GM21526 (cell line): ENCODE results near the gene ENC1.

ENCODE experiments used
- ATAC-seq: cut with Tn5 transposase; IDR thresholded peaks from one replicate; pipeline ENCODE4 v1.9.1; 2021; ENCODE audit warnings: moderate library complexity; ENCODE audit not compliant: unreplicated experiment, low FRiP score

The ENC1 gene

DNA sequence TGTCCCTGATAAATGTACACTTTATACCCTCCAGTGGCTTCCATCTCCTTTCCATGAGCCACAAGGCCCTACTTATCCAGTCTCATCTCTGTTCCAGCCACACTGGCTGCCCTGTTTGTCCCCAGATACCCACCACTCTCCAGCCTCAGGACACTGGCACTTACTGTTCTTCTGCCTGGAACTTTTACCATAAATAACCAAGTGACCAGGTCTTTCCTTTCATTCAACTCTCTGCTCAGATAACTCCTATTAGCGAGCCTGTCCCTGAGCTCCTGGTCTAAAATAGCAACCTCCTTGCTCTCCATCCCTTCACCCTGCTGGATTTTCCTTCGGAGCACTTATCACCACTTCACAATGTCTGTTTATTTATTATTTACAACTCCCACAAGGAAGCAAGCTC, 16.6 kb upstream of the ENC1 start:
- no peak for ATAC-seq

DNA sequence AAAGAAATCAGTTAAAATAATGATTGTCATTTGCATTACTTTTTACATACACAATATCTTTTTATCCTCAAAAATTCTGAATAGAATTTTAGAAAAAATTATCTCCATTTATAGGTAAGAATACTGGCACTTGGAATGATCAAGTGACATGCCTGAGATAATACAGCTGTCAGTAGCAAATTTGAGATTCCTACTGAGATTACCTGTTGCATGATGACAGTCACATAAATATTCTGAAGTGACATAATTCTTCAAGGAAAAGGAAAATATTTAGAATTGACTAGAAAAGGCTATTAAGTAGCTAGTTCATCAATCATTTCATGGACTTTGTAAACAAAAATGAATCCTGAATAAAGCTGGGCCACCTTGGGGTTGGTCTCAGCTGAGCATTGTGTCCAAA, 15.2 kb upstream of the ENC1 start:
- ATAC-seq = no peak

DNA sequence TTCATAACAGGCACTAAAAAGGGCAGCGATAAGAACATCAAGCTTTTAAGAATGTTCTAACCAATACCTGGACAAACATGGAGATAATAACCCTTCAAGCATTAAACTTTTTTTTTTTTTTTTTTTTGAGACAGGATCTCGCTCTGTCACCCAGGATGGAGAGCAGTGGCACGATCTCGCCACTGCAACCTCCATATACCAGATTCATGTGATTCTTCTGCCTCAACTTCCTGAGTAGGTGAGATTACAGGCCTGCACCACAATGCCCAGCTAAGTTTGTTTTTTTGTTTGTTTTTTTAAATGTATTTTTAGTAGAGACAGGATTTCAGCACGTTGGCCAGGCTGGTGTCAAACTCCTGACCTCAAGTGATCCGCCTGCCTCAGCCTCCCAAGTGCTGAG, 14.7 kb upstream of the ENC1 start:
- no peak for ATAC-seq

DNA sequence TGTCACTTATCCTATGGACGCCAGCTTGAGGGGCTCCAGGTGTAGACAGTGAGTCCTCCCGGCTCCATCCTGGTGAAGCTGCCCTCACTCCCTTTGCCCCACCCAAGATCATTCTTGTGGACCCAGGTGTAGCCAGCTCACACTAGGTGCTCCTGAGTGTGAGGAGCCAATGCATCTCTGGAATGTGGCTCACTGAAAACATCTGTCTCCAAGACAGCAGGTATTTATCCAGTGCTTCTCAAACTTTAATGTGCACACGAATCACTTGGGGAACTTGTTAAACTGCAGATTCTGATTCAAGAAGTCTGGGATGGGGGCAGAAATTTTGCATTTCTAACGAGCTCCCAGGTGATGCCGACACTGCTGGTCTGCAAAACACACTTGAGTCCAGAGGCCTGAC, 13.5 kb upstream of the ENC1 start:
- no peak for ATAC-seq

DNA sequence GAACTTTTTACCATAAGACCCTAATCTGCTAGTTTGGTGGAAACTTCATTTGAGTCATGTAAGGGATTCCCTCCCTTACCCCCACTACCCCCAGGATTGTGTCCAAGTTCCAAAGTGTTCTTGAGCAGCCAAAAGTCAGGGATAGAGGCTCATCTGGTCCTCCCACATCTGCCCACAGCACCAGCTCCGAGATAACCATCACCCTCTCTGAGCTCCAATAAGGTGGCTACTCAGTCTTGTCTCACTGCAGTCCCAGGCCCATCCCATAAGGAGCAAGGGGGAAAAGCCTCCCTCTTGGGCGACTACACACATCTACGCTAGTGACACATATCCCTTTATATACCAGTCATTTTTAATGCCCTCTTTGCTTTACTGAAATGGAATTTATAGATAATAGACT, 12.0 kb upstream of the ENC1 start:
- no peak for ATAC-seq

DNA sequence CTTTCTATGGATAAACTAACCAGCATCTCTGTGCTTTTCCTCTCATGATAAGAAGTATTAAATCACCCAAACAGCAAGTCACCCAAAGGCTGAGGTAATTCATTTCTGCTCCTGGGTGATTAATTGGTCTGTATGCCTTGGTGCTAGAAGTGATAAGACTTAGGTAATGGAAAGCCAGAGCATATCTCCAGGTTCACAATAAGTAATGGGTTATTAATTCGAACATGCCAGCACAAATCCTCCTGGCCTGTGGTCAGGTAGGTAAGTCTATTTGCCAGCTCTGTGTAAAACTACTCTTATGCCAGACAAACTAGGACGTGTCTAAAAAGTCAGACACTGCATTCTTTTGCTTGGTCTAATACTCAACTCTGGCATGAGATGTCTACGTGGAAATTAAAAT, 11.2 kb upstream of the ENC1 start:
- ATAC-seq = no peak

DNA sequence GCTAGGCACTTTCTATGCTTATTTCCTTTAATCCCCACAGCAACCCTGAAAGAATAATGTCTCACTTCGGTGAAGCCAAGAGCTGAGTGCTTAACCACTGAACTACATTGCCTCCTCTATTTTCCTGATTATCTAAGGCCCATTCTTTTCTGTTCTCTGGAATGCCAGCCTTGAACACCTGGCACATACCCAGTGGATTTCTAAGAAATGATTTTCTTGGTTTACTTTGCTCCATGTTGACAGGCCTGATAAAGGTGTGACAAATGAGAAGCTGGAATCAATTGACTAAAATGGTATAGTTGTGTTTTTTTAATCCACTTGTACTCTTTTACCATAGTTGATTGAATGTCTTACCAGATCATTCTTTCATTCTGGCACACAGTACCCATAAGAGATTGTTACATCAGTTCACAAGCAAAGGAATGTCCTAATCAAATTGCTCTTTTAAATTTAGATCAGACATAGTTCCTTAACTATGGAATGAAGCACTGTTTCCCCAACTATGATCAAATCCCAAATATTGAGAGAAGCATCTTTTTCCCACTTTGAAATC, 9.0 kb upstream of the ENC1 start:
- ATAC-seq = no peak

DNA sequence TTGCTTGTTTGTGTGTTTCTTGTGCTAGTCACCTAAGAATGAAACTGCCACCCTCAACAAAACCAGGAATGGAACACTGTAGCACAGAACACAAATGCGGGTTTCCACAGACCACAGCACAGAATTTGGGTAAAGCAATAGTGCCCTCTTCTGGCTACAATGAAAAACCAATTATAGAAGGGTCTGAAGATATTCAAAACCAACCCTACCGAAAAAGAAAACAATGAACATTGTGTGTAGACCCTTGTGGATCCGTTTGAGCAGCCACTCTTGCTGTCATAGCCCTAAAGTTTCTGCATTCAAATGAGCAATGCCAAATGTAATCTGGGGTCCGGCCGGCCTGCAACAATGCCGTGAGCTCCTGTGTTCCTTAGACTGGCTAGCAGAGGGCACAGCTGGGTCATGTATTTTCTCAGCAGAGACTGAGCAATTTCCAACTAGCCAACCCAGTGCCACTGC, 8.3 kb upstream of the ENC1 start:
- ATAC-seq = peak; percentile 71

DNA sequence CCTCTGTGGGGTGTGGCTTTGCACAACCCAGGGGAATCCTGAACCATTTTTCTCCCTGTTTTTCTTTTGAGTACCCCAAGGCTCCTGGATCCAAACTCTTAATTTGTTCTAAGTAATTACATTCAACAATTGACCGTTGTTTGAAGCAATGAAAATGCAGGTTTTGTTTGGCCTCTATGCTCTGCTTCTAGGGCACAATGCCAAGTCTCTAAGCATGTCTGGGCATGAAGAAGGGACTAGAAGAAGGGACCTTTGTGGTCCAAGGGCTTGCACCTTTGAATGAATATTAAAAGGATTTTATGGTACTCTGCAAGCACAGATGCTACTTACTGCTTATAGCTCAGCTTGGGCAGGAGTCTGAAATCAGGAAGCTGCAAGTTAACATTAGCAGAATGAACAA, 6.6 kb upstream of the ENC1 start:
- ATAC-seq = no peak

DNA sequence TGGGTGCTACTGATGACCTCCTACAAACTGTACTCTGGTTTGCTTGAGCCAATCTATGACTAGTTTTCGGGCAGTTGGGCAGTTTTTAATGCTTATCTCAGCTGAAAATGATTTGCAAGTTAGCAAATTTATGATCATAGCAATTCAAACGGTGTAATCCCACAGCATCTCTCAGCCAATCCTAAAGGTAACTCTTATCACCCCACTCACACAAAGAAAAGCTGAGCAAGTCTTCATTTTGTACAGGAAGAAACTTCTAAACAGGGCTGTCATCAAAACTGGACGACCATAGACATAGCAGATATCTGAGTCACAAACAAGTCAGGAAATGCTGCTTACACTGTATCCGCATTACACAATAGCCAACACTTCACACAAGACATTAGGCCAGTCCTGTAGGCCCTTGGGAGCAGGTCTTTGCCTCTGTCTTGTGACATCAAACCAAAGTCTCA, 2.6 kb upstream of the ENC1 start:
- ATAC-seq = no peak

DNA sequence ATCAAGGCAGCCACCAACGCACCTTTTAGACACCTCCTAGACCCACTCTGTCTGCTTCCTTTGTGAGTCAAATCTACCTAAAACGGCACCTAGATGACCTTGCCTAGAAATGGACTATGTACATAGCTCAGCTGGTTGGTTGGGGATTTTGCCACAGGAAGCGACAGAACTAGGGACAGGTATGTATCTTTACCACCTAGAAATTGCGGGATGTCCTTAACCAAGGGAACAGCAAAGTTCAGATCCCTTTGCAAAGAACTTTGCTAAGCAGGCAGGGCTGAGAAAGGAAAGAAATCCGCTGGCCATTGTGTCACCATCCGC, 2.0 kb upstream of the ENC1 start:
- ATAC-seq = no peak

DNA sequence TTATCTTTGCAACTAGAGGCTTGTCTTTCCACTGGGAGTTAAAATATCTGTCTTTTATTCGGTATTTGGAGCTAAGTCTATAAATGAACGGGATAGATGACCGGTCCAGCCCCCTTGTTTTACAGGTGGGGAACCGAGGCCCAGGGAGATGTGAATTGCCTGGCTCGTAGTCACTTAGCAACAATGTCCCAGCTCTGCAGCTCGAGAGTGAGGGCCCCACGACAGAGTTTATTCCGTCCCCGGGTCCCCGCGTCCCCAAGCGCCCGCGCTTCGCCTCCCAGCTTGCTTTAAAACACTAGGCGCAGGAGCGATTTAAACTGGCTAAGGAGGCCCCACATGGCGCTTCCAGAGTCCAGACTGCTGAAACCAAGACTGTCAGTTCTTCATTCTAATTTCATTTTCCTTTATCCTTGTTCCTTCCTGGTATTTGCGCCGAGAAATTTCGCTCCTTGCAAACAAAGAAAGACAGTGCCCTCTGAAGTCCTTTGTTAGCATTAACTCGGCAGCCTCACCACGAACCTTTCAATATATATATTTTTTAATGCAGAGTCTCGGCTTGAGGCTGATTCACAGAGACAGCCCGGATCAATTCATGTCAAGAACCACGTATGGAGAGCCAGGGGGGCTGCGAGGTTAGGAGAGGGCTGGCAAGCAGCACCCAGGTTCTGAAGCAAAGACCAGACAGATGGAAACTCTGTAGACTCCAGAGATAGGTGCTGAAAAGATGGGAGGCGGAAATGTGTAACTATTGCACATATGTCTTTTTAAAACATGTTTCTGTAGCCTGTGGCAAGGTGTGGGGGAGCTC, 1.4 kb upstream of the ENC1 start:
- no peak for ATAC-seq

DNA sequence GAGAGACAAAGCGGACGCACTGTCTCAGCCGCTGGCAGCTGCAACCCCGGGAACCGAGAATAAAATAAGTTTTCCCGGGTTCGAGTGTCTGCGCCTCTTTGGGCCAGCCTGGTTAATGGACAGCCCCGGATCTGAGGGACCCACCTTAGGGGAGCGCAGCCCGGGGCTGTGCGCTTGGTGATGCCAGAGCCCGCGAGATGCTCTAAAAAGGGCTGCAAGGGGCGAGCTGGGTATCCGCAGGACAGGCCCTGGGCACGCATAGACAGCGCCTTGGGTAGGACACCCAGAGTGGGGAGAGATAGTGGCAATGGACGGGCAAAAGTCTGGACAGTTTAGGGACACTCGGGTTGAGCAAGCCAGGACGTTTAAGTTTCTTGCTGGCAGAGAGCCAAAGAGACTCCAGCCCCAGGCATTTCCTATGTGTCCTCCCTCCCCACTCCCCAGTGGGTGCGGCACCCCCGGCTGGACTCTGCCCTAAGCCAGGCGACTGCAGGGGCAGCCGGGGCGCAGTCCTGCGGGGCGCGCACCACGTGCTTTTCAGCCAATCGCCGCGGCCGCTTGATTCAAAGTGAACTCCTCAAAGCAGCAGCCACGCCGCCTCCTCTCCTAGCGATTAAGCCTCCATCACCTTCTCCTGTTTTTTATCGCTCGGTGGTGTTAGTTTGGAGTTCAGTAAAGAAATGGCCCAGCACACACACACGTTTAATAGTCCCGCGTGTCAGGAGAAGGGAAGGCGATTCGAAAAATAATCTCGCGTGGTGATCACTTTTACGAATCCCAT, 616 bp upstream of the ENC1 start:
- peak; percentile 13 for ATAC-seq

DNA sequence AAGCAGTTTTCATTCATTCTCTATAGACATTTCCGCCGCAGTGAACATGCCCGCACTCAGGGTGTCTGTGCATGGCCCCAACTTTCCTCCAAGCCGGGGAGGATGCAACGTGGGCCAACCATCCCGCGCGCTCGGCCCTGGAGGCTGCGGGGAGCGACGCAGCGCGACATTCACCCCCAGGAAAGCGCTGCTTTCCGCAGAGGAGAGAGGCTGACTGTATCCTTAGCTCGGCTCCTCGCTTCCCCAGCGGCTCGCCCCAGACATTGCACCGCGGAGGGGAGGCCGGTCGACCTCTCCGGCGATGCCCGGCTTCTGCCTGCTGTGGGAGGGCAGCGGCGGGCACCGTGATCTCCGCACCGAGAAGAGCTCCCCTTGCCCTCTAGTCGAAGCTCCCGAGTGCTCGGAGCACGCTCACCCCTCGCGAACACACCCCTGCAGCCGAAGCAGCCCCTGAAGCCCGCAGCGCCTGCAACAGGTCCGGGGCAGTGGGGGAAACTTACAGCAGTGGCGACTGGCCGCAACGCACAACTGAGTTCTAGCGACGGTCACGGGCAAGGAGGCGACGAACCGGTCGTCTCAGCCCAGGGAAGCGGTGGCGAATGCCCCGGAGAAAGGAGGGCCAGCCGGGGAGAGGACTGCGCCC, 600 bp downstream of the ENC1 start:
- peak; percentile 16 for ATAC-seq

DNA sequence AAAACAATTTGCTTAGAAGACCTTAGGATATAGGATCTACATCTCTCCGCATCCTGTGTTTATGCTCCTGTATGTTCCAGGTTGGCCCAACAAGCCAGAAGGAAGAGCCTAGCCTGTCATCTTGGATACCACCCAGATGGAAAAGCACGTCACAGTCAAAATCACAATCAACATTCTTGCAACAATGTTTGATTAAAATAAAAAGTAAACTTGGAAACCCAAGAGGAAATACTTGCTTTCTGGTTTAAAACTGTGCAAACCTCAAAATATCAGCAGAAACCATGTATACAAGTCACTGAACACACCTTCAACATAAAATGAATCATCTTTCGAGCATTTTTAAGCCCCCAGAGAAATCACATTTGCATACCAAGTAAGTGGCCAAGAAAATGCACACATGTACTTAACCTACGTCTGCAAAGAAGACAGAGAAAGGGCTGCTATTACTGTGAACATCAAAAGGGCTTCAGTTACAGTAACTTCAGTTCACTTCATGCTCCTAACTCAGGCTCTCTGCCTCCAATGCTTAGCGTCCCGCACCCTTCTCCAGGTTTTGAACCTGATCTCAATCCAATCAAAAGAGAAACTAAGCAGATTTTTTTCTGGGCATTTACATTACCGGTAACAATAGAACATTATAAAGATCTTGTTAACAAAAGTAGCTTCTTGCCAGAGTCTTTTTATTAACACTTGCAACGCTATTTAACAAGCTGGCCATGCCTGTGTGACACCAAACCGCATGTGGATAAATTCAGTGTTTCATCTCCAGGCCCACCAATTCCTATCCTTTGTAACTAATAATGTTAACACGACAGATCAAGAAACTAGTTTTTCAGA, 1.3 kb downstream of the ENC1 start:
- no peak for ATAC-seq

DNA sequence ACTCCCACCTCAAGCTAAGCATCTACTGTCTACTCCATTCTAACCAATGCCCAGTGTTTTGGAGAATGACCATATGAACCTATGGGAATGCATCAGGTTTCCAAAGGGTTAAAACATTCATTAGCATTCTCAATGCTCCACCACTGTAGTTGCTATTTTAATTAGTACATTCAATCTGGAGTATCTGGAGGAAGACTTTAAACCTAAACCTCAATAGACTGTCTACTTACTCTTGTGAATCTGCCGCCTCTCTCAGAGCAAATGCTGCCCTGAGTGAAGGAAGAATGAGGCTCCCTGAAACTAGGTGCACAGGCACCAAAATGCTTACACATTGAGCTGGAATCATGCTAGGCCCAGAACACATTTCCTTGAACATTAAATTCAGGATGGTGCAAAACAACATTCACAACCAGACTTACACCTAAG, 2.0 kb downstream of the ENC1 start:
- no peak for ATAC-seq

DNA sequence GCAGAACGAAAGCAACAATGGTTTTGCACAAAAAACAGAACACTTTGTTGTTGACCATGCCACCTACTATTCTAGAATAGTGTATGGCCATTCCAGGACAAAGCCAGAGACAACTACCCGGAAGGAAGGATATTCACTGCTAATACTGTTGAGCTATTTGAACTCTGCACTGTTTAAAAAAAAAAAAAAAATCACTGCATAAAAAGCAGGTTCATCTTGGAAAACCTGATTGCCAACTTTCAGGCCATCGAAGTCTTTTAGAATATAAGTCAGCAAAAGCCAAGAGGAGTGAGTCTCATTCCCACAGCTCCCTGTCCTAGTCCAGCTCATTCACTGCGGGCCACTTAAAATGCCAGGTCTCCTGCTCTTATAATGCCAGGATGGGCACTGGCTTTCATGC, 4.0 kb downstream of the ENC1 start:
- no peak for ATAC-seq

DNA sequence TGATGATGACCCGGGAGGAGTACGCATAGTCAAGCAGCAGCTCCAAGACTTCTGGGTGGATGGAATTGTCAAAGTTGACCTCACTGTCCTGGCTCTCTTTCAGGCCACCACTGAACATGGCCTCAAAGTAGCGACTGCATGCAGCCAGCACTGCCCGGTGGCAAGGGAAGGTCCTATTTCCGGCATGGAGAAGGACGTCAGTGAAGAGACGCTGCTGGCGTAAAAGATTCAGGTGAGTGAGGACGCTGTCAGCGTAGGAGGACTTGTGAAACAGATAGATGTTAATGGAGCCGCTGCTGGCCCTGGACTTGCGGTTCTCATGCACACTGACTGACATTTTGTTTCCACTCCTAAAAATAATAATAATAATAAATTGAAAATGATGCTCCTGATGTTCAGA, 4.4 kb downstream of the ENC1 start:
- ATAC-seq = no peak

DNA sequence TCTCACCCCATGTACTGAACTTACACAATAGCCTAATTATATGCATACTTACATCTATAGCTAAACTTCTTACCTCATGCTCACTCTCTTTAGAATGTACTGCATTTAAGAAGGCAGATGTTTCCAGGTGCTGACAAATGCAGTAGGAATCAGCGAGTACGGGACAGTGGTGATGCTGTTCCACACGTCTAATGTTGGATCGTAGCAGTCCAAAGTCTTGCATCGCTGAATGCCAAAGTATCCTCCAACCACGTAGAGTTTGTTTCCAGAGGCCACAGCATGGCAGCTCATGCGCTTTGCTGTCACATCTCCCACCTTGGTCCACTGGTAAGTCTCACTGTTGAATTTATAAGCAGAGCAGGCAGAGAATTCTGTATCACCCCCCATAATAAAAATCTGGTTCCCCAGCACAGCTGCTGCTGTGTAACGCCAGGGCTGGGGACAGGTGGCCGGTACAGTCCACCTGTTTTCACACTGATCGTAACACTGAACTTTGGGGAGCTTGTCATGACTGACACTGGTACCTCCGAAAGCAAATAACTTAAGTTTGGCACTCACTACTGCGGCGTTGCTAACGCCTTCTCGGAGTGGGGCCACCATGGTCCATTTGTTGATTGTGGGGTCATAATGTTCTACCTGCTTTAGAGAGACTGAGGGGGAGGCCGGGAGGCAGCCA, 5.8 kb downstream of the ENC1 start:
- ATAC-seq = no peak

DNA sequence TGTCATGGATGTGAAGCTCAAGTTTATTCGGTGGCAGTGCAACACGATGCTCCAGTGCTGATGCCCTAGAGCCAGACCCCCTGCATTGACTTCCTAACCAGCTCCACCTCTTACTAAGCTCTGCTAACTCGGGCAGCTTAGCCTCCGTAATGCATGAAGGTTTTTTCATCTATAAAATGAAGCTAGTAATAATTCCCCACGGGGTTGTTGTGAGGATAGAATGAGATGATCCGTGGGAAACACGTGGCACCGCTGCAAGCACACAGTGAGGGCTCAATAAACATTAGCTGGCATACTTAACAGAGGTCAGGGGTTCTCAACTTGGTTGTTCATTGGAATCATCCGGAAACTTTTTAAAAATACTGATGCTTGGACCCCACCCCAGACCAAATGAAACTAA, 6.8 kb downstream of the ENC1 start:
- no peak for ATAC-seq
